CD14-positive monocyte (primary cell): Measurements from ENCODE around the gene CTU2. TPM values are rescaled to one million over a fixed set of nuclear protein-coding genes. Genes with fewer than 3 reads are reported as not detected.
A peak's percentile ranks its signal among the peaks of the same experiment; 100 is the strongest.

ENCODE experiments used
- DNase-seq, 3 donors: peaks; one replicate each; pipeline ENCODE4 v3.0.0-alpha.2; 2011 to 2022
- H2AFZ ChIP-seq: 2 replicates; pipeline ENCODE4 v1.6.0; 2012; ENCODE audit warnings: mild to moderate bottlenecking, low read depth, low read length, inconsistent platforms; ENCODE audit not compliant: insufficient read depth, poor library complexity, severe bottlenecking
- H3K27ac ChIP-seq, 2 donors: 1 replicate in 1 of 2; 2 replicates in 1 of 2; pipeline ENCODE4 v1.5.1; 2012 to 2013; ENCODE audit warnings: low read length in 2 of 2, control low read depth in 1 of 2, inconsistent platforms in 1 of 2, low read depth in 1 of 2, mild to moderate bottlenecking in 1 of 2
- H3K27me3 ChIP-seq, 2 donors: one replicate each; pipeline versions ENCODE4 v1.6.0 to v1.6.1; 2011 to 2013; ENCODE audit warnings: low read length in 2 of 2; ENCODE audit not compliant: control insufficient read depth in 2 of 2, insufficient read depth in 2 of 2
- H3K36me3 ChIP-seq, 2 donors: replicated peaks in 1 of 2; 1 replicate in 1 of 2; 2 replicates in 1 of 2; pipeline versions ENCODE4 v1.5.1 to v1.6.1; 2012 to 2013; ENCODE audit warnings: low read length in 2 of 2, control low read depth in 1 of 2, inconsistent platforms in 1 of 2, mild to moderate bottlenecking in 1 of 2; ENCODE audit not compliant: insufficient read depth in 2 of 2, control insufficient read depth in 1 of 2
- H3K4me1 ChIP-seq, 2 donors: 1 replicate in 1 of 2; 2 replicates in 1 of 2; pipeline versions ENCODE4 v1.5.1 to v1.6.1; 2012 to 2013; ENCODE audit warnings: low read length in 2 of 2, control low read depth in 1 of 2, inconsistent platforms in 1 of 2, mild to moderate bottlenecking in 1 of 2, moderate library complexity in 1 of 2; ENCODE audit not compliant: insufficient read depth in 2 of 2, control insufficient read depth in 1 of 2
- H3K4me2 ChIP-seq: replicated peaks from 2 replicates; pipeline ENCODE3; 2012; ENCODE audit warnings: low read length, moderate library complexity, mild to moderate bottlenecking; ENCODE audit not compliant: poor library complexity, severe bottlenecking; ENCODE audit errors: extremely low read depth
- H3K4me3 ChIP-seq, 3 experiments: fragments of 200-600 bp in 1 of 3; sonication (generic) in 1 of 3; replicated peaks in 1 of 3; 1 replicate in 2 of 3; 2 replicates in 1 of 3; pipeline ENCODE4 v1.5.1; 2011 to 2013; ENCODE audit warnings: low read length in 3 of 3, mild to moderate bottlenecking in 3 of 3, control low read depth in 2 of 3, low read depth in 2 of 3, inconsistent platforms in 1 of 3, moderate library complexity in 1 of 3
- H3K79me2 ChIP-seq: 2 replicates; pipeline ENCODE4 v1.6.0; 2012; ENCODE audit warnings: mild to moderate bottlenecking, control low read depth, inconsistent platforms, low read length, moderate library complexity; ENCODE audit not compliant: insufficient read depth
- H3K9ac ChIP-seq: 2 replicates; pipeline ENCODE4 v1.6.0; 2017; ENCODE audit warnings: low read length, mild to moderate bottlenecking; ENCODE audit not compliant: insufficient read depth, poor library complexity, severe bottlenecking
- H3K9me3 ChIP-seq, 2 donors: replicated peaks in 1 of 2; 1 replicate in 1 of 2; 2 replicates in 1 of 2; pipeline versions ENCODE4 v1.5.1 to v1.6.1; 2012 to 2013; ENCODE audit warnings: low read length in 2 of 2, control low read depth in 1 of 2; ENCODE audit not compliant: control insufficient read depth in 1 of 2, insufficient read depth in 1 of 2
- H4K20me1 ChIP-seq: 2 replicates; pipeline ENCODE4 v1.6.0; 2012; ENCODE audit warnings: mild to moderate bottlenecking, low read length, control low read depth, moderate library complexity; ENCODE audit not compliant: insufficient read depth
- H3K27ac Mint-ChIP-seq, 7 donors: one replicate each; pipeline ENCODE4 v1.8.0; 2020; ENCODE audit warnings: mild to moderate bottlenecking in 7 of 7, mixed read lengths in 7 of 7, moderate library complexity in 6 of 7, inconsistent platforms in 2 of 7
- H3K27me3 Mint-ChIP-seq, 3 donors: one replicate each; pipeline ENCODE4 v1.8.0; 2021 to 2022; ENCODE audit warnings: low read depth in 3 of 3, mild to moderate bottlenecking in 3 of 3, mixed read lengths in 3 of 3, moderate library complexity in 3 of 3, inconsistent platforms in 1 of 3
- H3K36me3 Mint-ChIP-seq, 2 donors: one replicate each; pipeline ENCODE4 v1.8.0; 2020; ENCODE audit warnings: mixed read lengths in 2 of 2, inconsistent platforms in 1 of 2, mild to moderate bottlenecking in 1 of 2
- H3K4me1 Mint-ChIP-seq: one replicate; pipeline ENCODE4 v1.8.0; 2020; ENCODE audit warnings: mild to moderate bottlenecking, mixed read lengths
- H3K4me3 Mint-ChIP-seq, 2 donors: one replicate each; pipeline ENCODE4 v1.8.0; 2020; ENCODE audit warnings: mild to moderate bottlenecking in 2 of 2, mixed read lengths in 2 of 2, moderate library complexity in 1 of 2
- H3K9me3 Mint-ChIP-seq, 7 donors: one replicate each; pipeline ENCODE4 v1.8.0; 2020 to 2022; ENCODE audit warnings: mixed read lengths in 7 of 7, mild to moderate bottlenecking in 6 of 7, moderate library complexity in 6 of 7, inconsistent platforms in 2 of 7
- WGBS: methylation state at CpG from one replicate; pipeline ENCODE4 v1.1.5; 2013; ENCODE audit warnings: missing lambda C conversion rate; ENCODE audit not compliant: insufficient coverage; 5-methylcytosine and 5-hydroxymethylcytosine counted together
- intact Hi-C, 2 donors: fragments of 100-400 bp; cut with micrococcal nuclease; formaldehyde crosslinking; loops; one replicate each; pipeline versions ENCODE4 v1.15.0 to v1.15.1; 2023
- polyA plus RNA-seq, 3 donors: library from polyadenylated mRNA; depleted of rRNA in 1 of 3; unstranded in 2 of 3; stranded (reverse) in 1 of 3; fragments of 300-500 nt in 2 of 3; fragments of >200 nt in 1 of 3; fragmentation: Illumina TruSeq in 2 of 3; gene quantifications; 1 replicate in 2 of 3; 2 replicates in 1 of 3; pipeline ENCODE4 v1.2.3, GENCODE V29; 2012 to 2021
- TF ChIP-seq, protein P1 (sequence below): fragments of 200-600 bp; IDR thresholded peaks from one replicate; pipeline ENCODE4 v1.8.0; 2022; ENCODE audit warnings: antibody characterized with exemption, mild to moderate bottlenecking

The CTU2 gene
- polyA plus RNA-seq, 3 donors = 5.9 to 10.3 (median 7.5) TPM

DNA sequence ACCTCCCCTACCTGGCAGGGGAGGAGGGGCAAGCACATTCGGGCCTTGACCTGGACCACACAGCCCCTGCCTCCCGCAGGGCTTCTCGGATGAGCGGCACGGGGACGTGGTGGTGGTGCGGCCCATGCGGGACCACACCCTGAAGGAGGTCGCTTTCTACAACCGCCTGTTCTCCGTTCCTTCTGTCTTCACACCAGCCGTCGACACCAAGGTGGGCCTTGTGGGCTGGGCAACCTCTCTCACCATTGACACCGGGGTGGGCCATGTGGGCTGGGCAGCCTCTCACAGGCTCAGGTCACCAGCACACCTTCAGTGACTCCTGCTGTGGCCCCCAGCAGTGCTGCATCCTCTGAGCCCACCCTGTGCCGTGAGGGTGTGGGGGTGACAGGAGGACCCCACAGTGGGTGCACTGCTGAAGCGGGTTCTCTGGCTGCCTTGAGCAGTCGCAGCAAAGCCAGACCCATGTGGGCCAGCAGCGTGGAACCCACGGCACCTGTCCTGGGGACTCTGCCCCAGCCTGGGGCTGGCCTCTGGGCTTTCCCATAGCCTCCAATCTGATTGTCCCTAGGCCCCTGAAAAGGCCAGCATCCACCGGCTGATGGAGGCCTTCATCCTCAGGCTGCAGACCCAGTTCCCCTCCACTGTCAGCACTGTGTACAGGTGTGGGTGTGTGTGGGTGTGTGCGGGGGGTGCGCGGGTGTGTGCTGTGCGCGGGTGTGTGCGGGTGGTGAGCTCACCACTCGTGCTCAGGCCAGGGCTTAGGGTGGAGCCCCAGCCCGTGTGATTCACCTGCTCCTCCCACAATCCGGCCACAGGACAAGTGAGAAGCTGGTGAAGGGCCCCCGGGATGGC is 7.5 kb downstream of the CTU2 start:
- no peak overlapping the region for H3K4me3 ChIP-seq
- TF ChIP-seq, protein P1, sequence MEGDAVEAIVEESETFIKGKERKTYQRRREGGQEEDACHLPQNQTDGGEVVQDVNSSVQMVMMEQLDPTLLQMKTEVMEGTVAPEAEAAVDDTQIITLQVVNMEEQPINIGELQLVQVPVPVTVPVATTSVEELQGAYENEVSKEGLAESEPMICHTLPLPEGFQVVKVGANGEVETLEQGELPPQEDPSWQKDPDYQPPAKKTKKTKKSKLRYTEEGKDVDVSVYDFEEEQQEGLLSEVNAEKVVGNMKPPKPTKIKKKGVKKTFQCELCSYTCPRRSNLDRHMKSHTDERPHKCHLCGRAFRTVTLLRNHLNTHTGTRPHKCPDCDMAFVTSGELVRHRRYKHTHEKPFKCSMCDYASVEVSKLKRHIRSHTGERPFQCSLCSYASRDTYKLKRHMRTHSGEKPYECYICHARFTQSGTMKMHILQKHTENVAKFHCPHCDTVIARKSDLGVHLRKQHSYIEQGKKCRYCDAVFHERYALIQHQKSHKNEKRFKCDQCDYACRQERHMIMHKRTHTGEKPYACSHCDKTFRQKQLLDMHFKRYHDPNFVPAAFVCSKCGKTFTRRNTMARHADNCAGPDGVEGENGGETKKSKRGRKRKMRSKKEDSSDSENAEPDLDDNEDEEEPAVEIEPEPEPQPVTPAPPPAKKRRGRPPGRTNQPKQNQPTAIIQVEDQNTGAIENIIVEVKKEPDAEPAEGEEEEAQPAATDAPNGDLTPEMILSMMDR = no peak
- peaks cover 3% of the 10 kb centered on the region for H3K79me2 ChIP-seq
- no peak overlapping the region for H3K27ac ChIP-seq
- DNase-seq = no peak
- Mint-ChIP-seq H3K36me3 (peaks cover 32 to 66% of the 10 kb centered on the region in 2 donors), H3K27ac (peak overlapping the region in 2 of 7 donors; percentile 55 to 57), H3K4me3 (no peak overlapping the region), H3K27me3 (no peaks in the 10 kb centered on the region), H3K9me3 (no peaks in the 10 kb centered on the region), H3K4me1 (no peaks in the 10 kb centered on the region)
- H3K36me3 ChIP-seq = peaks cover 55 to 57% of the 10 kb centered on the region in 2 donors
- intact Hi-C loops = no loop called here
- H2AFZ ChIP-seq = no peak overlapping the region
- no peaks in the 10 kb centered on the region for H3K9me3 ChIP-seq
- no peak overlapping the region for H3K4me2 ChIP-seq
- H3K27me3 ChIP-seq = no peaks in the 10 kb centered on the region
- no peaks in the 10 kb centered on the region for H3K4me1 ChIP-seq
- 84% methylated on average over 23 of the region's 30 CpGs for WGBS
- H4K20me1 ChIP-seq = peaks cover 71% of the 10 kb centered on the region
- H3K9ac ChIP-seq = no peak overlapping the region

DNA sequence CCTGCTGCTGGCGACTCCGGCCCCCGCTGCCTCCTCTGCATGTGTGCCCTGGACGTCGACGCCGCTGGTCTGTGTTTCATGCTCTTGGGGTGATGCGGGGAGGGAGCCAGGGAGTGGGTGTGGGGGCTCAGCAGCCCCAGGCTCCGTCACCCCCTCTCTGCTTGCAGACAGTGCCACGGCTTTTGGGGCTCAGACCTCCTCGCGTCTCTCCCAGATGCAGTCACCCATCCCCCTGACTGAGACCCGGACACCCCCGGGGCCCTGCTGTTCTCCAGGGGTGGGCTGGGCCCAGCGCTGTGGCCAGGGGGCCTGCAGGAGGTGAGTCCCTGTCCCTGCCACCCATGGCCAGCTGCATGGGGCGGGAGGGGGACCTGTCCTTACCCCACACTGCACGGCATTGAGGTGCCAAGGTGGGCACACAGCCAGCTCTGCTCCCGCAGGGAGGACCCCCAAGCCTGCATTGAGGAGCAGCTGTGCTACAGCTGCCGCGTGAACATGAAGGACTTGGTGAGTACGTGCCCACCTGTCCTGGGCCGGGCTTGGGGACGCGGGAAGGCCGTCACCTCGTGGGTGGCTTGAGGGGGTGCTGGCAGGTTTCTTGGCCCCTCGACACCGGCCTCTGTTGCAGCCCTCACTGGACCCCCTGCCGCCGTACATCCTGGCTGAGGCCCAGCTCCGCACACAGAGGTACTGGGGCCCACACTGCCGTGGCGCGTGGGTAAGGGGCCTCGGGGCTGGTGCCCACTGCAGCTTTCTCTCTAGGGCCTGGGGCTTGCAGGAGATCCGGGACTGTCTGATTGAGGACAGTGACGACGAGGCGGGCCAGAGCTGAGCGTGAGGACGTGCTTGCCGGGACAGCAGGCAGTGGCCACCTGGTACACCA is 8.4 kb downstream of the CTU2 start:
- no peaks in the 10 kb centered on the region for H3K9me3 Mint-ChIP-seq
- DNase-seq = no peak
- H3K27ac Mint-ChIP-seq = no peak overlapping the region
- intact Hi-C loops = no loop called here
- H2AFZ ChIP-seq = no peak overlapping the region
- H3K27ac ChIP-seq = no peak overlapping the region
- no peaks in the 10 kb centered on the region for H3K27me3 ChIP-seq
- H3K4me3 ChIP-seq = no peak overlapping the region
- H3K36me3 ChIP-seq = peaks cover 64 to 65% of the 10 kb centered on the region in 2 donors
- no peaks in the 10 kb centered on the region for H3K4me1 Mint-ChIP-seq
- H3K36me3 Mint-ChIP-seq = peaks cover 39 to 69% of the 10 kb centered on the region in 2 donors
- H3K4me2 ChIP-seq = no peak overlapping the region
- H3K79me2 ChIP-seq = peaks cover under 1% of the 10 kb centered on the region
- H3K4me3 Mint-ChIP-seq = no peak overlapping the region
- H3K9ac ChIP-seq = no peak overlapping the region
- H3K9me3 ChIP-seq = no peaks in the 10 kb centered on the region
- H4K20me1 ChIP-seq = peaks cover 80% of the 10 kb centered on the region
- H3K4me1 ChIP-seq = no peaks in the 10 kb centered on the region
- TF ChIP-seq, protein P1 = no peak
- WGBS = 92% methylated on average over 36 of the region's 42 CpGs
- H3K27me3 Mint-ChIP-seq = no peaks in the 10 kb centered on the region
